Hematopoietic multipotent progenitor cell treated with erythropoietin and hydrocortisone succinate and interleukin-3 and kit ligand, for 8 days (in vitro differentiated cells): Measurements from ENCODE around the gene SIVA1.

Source experiments
- DNase-seq: peaks from one replicate; pipeline ENCODE4 v3.0.0-alpha.2; 2015

SIVA1 gene

GRCh38 chr14:104753528-104754212, 723 bp downstream of the SIVA1 start:
- DNase-seq, result no peak

- DNase-seq, result no peak
Measured at GRCh38 chr14:104754213-104754851, 1.4 kb downstream of the SIVA1 start.

GRCh38 chr14:104755621-104756020, 2.7 kb downstream of the SIVA1 start:
- no peak for DNase-seq

GRCh38 chr14:104756477-104757237, 3.7 kb downstream of the SIVA1 start:
- DNase-seq, result no peak

- DNase-seq, result no peak
Measured at GRCh38 chr14:104757238-104757585, 4.3 kb downstream of the SIVA1 start.

- no peak for DNase-seq
Measured at GRCh38 chr14:104757681-104758392, 4.9 kb downstream of the SIVA1 start.

GRCh38 chr14:104758981-104759969, 6.3 kb downstream of the SIVA1 start:
- DNase-seq, result no peak

GRCh38 chr14:104765517-104765916, 12.6 kb downstream of the SIVA1 start:
- no peak for DNase-seq

GRCh38 chr14:104766256-104766862, 13.4 kb downstream of the SIVA1 start:
- DNase-seq, result no peak

- DNase-seq, result no peak
Measured at GRCh38 chr14:104766863-104767633, 14.1 kb downstream of the SIVA1 start.

GRCh38 chr14:104767634-104767918, 14.6 kb downstream of the SIVA1 start:
- no peak for DNase-seq

GRCh38 chr14:104768437-104769323, 15.7 kb downstream of the SIVA1 start:
- DNase-seq, result peak; percentile 78

GRCh38 chr14:104769324-104770071, 16.6 kb downstream of the SIVA1 start:
- no peak for DNase-seq

GRCh38 chr14:104770072-104770579, 17.2 kb downstream of the SIVA1 start:
- DNase-seq, result no peak

- no peak for DNase-seq
Measured at GRCh38 chr14:104770851-104771272, 17.9 kb downstream of the SIVA1 start.

GRCh38 chr14:104771374-104771773, 18.4 kb downstream of the SIVA1 start:
- DNase-seq, result no peak

GRCh38 chr14:104771918-104772706, 19.2 kb downstream of the SIVA1 start:
- no peak for DNase-seq
